WERI-Rb-1 (cell line): ENCODE data around the gene PSMA3.

Experiments
- DNase-seq: peaks from one replicate; pipeline ENCODE4 v3.0.0-alpha.2; 2020
- H3K27ac ChIP-seq: fragments of 250-450 bp; sonication (Bioruptor Pico); 2 replicates; pipeline ENCODE4 v1.5.1; 2020; ENCODE audit warnings: mild to moderate bottlenecking, moderate library complexity
- H3K27me3 ChIP-seq: fragments of 250-450 bp; sonication (Bioruptor Pico); 2 replicates; pipeline ENCODE4 v1.5.1; 2021; ENCODE audit warnings: mild to moderate bottlenecking, low read depth, moderate library complexity; ENCODE audit not compliant: insufficient read depth, severe bottlenecking
- H3K36me3 ChIP-seq: fragments of 250-450 bp; sonication (Bioruptor Pico); 2 replicates; pipeline ENCODE4 v1.5.1; 2020; ENCODE audit warnings: mild to moderate bottlenecking, moderate library complexity
- H3K4me3 ChIP-seq: 2 replicates; pipeline ENCODE4 v1.5.1; 2011; ENCODE audit warnings: low read depth, mild to moderate bottlenecking, control low read depth, low read length
- H3K9me3 ChIP-seq: fragments of 250-450 bp; sonication (Bioruptor Pico); 2 replicates; pipeline ENCODE4 v1.5.1; 2021; ENCODE audit warnings: mild to moderate bottlenecking, moderate library complexity; ENCODE audit not compliant: severe bottlenecking
- TF ChIP-seq, protein P1 (sequence below): IDR thresholded peaks from 2 replicates; pipeline ENCODE4 v1.5.1; 2011; ENCODE audit warnings: low read depth, mild to moderate bottlenecking, control low read depth, inconsistent platforms, low read length

PSMA3 gene

DNA sequence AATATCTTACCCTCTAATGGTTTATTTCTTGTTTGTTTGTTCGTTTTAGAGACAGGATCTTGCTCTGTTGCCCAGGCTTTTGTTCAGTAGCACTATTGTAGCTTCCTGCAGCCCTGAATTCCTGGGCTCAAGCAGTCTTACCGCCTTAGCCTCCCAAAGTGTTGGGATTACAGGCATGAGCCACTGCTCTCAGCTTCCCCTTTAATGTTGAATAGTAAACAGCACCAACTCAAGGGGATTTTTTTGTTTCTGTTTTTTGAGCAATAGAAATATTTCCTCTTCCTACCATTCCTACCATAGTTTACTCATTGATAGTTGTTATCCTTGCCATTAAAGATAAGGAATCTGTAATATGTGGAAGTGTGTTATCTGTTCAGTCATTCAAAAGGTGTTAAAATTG is 64.4 kb downstream of the PSMA3 start:
- H3K27ac ChIP-seq: no peak overlapping the region
- H3K4me3 ChIP-seq: no peak overlapping the region
- no peaks in the 10 kb centered on the region for H3K27me3 ChIP-seq
- TF ChIP-seq, protein P1, sequence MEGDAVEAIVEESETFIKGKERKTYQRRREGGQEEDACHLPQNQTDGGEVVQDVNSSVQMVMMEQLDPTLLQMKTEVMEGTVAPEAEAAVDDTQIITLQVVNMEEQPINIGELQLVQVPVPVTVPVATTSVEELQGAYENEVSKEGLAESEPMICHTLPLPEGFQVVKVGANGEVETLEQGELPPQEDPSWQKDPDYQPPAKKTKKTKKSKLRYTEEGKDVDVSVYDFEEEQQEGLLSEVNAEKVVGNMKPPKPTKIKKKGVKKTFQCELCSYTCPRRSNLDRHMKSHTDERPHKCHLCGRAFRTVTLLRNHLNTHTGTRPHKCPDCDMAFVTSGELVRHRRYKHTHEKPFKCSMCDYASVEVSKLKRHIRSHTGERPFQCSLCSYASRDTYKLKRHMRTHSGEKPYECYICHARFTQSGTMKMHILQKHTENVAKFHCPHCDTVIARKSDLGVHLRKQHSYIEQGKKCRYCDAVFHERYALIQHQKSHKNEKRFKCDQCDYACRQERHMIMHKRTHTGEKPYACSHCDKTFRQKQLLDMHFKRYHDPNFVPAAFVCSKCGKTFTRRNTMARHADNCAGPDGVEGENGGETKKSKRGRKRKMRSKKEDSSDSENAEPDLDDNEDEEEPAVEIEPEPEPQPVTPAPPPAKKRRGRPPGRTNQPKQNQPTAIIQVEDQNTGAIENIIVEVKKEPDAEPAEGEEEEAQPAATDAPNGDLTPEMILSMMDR: no peak
- H3K9me3 ChIP-seq: no peaks in the 10 kb centered on the region
- DNase-seq: no peak
- peaks cover 13% of the 10 kb centered on the region; the same call in 1 of the 2 replicates for H3K36me3 ChIP-seq

DNA sequence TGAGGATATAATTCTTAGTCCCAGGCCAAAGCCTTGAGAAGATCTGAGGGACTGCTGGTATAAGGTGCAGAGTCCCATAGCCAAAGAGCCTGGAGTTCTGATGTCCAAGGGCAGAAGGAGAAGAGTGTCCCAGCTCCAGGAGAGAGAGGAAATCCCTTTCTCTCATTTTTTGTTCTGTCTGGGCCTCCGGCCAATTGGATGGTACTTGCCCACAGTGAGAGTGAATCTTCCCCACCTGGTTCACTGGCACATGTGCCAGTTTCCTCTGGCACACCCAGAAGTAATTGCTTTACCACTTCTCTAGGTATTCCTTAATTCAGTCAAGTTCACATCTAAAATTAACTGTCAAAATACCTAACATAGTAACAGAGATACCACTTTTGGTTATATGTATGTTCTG is 69.1 kb downstream of the PSMA3 start:
- no peaks in the 10 kb centered on the region for H3K9me3 ChIP-seq
- no peak for DNase-seq
- H3K27me3 ChIP-seq: no peaks in the 10 kb centered on the region
- H3K36me3 ChIP-seq: peaks cover 6% of the 10 kb centered on the region
- TF ChIP-seq, protein P1: no peak
- H3K27ac ChIP-seq: no peak overlapping the region
- H3K4me3 ChIP-seq: no peak overlapping the region

DNA sequence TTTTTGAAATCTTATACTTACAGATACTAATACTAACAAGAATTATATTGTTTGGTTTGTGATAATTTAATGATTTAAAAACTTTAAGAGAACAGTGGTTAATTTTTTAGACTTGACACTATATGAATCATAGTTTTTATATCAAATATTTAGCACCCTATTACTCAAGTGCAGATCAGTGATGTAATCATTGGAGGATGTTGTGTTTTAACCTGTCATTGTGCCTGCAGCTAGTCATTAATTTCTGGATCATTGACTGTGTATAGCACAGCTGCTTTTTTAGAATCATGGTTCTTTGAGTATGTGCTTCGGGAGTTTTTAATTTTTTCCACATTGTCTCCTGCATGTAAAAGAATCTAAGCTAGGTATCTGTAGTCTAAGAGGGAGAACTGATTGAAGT is 71.0 kb downstream of the PSMA3 start:
- DNase-seq: no peak
- TF ChIP-seq, protein P1: no peak
- peaks cover 13% of the 10 kb centered on the region for H3K36me3 ChIP-seq

More for the DNA sequence above, 71.0 kb downstream of the PSMA3 start:
- no peaks in the 10 kb centered on the region for H3K27me3 ChIP-seq
- no peaks in the 10 kb centered on the region for H3K9me3 ChIP-seq
- H3K4me3 ChIP-seq: no peak overlapping the region
- H3K27ac ChIP-seq: no peak overlapping the region
